Smooth muscle cell (in vitro differentiated cells): ENCODE measurements around the gene HDGFL3. TPM values are rescaled to one million over a fixed set of nuclear protein-coding genes. Genes with fewer than 3 reads are reported as not detected.

Experiments used
- DNase-seq: peaks from one replicate; lab custom pipeline; 2025; ENCODE audit not compliant: unreplicated experiment; lab: John Stamatoyannopoulos, UW
- H2AFZ ChIP-seq: fragments of 200-600 bp; sonication (generic); 2 replicates; pipeline ENCODE4 v1.6.0; 2016; ENCODE audit warnings: antibody characterized with exemption, low read depth, mild to moderate bottlenecking
- H3F3A ChIP-seq: fragments of 200-600 bp; sonication (generic); 2 replicates; pipeline ENCODE4 v1.6.0; 2017; ENCODE audit warnings: antibody characterized with exemption, low read depth
- H3K27ac ChIP-seq: fragments of 200-600 bp; sonication (generic); 2 replicates; pipeline ENCODE4 v1.5.1; 2016; ENCODE audit warnings: low read depth, mild to moderate bottlenecking
- H3K27me3 ChIP-seq: fragments of 200-600 bp; sonication (generic); 2 replicates; pipeline ENCODE4 v1.6.1; 2016; ENCODE audit warnings: low read depth, mild to moderate bottlenecking
- H3K36me3 ChIP-seq: fragments of 200-600 bp; sonication (generic); 2 replicates; pipeline ENCODE4 v1.5.1; 2016; ENCODE audit warnings: low read depth
- H3K4me1 ChIP-seq: fragments of 200-600 bp; sonication (generic); 2 replicates; pipeline ENCODE4 v1.5.1; 2016; ENCODE audit warnings: low read depth
- H3K4me2 ChIP-seq: fragments of 200-600 bp; sonication (generic); 2 replicates; pipeline ENCODE4 v1.6.0; 2016; ENCODE audit warnings: mild to moderate bottlenecking
- H3K4me3 ChIP-seq: fragments of 200-600 bp; sonication (generic); 2 replicates; pipeline ENCODE4 v1.5.1; 2016; ENCODE audit warnings: mild to moderate bottlenecking
- H3K79me2 ChIP-seq: fragments of 200-600 bp; sonication (generic); 2 replicates; pipeline ENCODE4 v1.6.0; 2016; ENCODE audit warnings: low read depth, mild to moderate bottlenecking
- H3K9ac ChIP-seq: fragments of 200-600 bp; sonication (generic); 2 replicates; pipeline ENCODE4 v1.6.0; 2016; ENCODE audit warnings: low read depth
- H3K9me3 ChIP-seq: fragments of 200-600 bp; sonication (generic); replicated peaks from 2 replicates; pipeline ENCODE4 v1.5.1; 2016; ENCODE audit warnings: low read depth
- H4K20me1 ChIP-seq: fragments of 200-600 bp; sonication (generic); 2 replicates; pipeline ENCODE4 v1.6.0; 2016; ENCODE audit warnings: low read depth
- CTCF ChIP-seq: fragments of 200-600 bp; sonication (generic); IDR thresholded peaks from 2 replicates; pipeline ENCODE4 v1.5.1; 2017; ENCODE audit warnings: borderline replicate concordance, mild to moderate bottlenecking, antibody characterized with exemption; ENCODE audit not compliant: insufficient read depth, poor library complexity, severe bottlenecking
- WGBS: methylation state at CpG from one replicate; pipeline ENCODE4 v1.1.7; 2016; ENCODE audit warnings: low lambda C conversion rate; 5-methylcytosine and 5-hydroxymethylcytosine counted together
- polyA plus RNA-seq: library from polyadenylated mRNA; unstranded; fragments of >200 nt; fragmentation: Nextera tagmentation; extraction: Ambion mirVana; gene quantifications from 2 replicates; pipeline ENCODE4 v1.2.1, GENCODE V29; 2016
- total RNA-seq: library from RNA; depleted of rRNA; stranded (reverse); fragments of >200 nt; gene quantifications from 2 replicates; pipeline ENCODE4 v1.2.3, GENCODE V29; 2014

Gene HDGFL3
- total and polyA plus RNA-seq, 2 experiments from 2014 or later, result 36.2 to 62.5 TPM

- H3K4me1 ChIP-seq, result no peaks in the 10 kb centered on the region
- no peaks in the 10 kb centered on the region for H3F3A ChIP-seq
- H3K4me2 ChIP-seq, result no peak overlapping the region
- H2AFZ ChIP-seq, result no peak overlapping the region
- TF ChIP-seq CTCF, result no peak
- H3K36me3 ChIP-seq, result no peaks in the 10 kb centered on the region
- no peaks in the 10 kb centered on the region for H4K20me1 ChIP-seq
- no peak for DNase-seq
- peaks cover 18% of the 10 kb centered on the region for H3K27me3 ChIP-seq
- no peak overlapping the region for H3K9ac ChIP-seq
- H3K4me3 ChIP-seq, result no peak overlapping the region
- H3K9me3 ChIP-seq, result no peaks in the 10 kb centered on the region
- no peak overlapping the region for H3K27ac ChIP-seq
- no peaks in the 10 kb centered on the region for H3K79me2 ChIP-seq
- WGBS, result 89% methylated on average over 5 of the region's 5 CpGs
Measured at GRCh38 chr15:83113881-83114674, 93.5 kb downstream of the HDGFL3 start.

GRCh38 chr15:83112956-83113299 lies 94.7 kb downstream of the HDGFL3 start:
- H3K79me2 ChIP-seq, result no peaks in the 10 kb centered on the region
- H3K36me3 ChIP-seq, result no peaks in the 10 kb centered on the region
- no peak for TF ChIP-seq CTCF
- H2AFZ ChIP-seq, result no peak overlapping the region
- H3K27ac ChIP-seq, result no peak overlapping the region
- WGBS, result 93% methylated on average over 3 of the region's 3 CpGs
- no peaks in the 10 kb centered on the region for H4K20me1 ChIP-seq
- H3F3A ChIP-seq, result no peaks in the 10 kb centered on the region
- H3K4me3 ChIP-seq, result no peak overlapping the region
- peaks cover under 1% of the 10 kb centered on the region for H3K4me1 ChIP-seq
- H3K9me3 ChIP-seq, result no peaks in the 10 kb centered on the region
- no peak overlapping the region for H3K4me2 ChIP-seq
- H3K9ac ChIP-seq, result no peak overlapping the region
- peaks cover 30% of the 10 kb centered on the region for H3K27me3 ChIP-seq
- no peak for DNase-seq

GRCh38 chr15:83112233-83112955 lies 95.2 kb downstream of the HDGFL3 start:
- no peaks in the 10 kb centered on the region for H3K79me2 ChIP-seq
- H3K27me3 ChIP-seq, result peaks cover 35% of the 10 kb centered on the region
- H3K9me3 ChIP-seq, result no peaks in the 10 kb centered on the region
- WGBS, result 73% methylated on average over 8 of the region's 8 CpGs
- DNase-seq, result no peak
- no peaks in the 10 kb centered on the region for H3F3A ChIP-seq
- H2AFZ ChIP-seq, result no peak overlapping the region
- H3K4me2 ChIP-seq, result no peak overlapping the region
- H3K4me3 ChIP-seq, result no peak overlapping the region
- H3K9ac ChIP-seq, result no peak overlapping the region
- TF ChIP-seq CTCF, result no peak
- peaks cover 4% of the 10 kb centered on the region for H3K4me1 ChIP-seq
- H4K20me1 ChIP-seq, result no peaks in the 10 kb centered on the region
- no peak overlapping the region for H3K27ac ChIP-seq
- no peaks in the 10 kb centered on the region for H3K36me3 ChIP-seq
